NCI-H1694 (cell line): Measurements from ENCODE around the gene SSBP2.
"Not testable (repeated sequence)": the region's sequence is repeated elsewhere in the genome, so short reads cannot be mapped to it uniquely, and the experiment has no call there.

ENCODE experiments used
- DNase-seq: peaks from one replicate; lab custom pipeline; 2025; lab: John Stamatoyannopoulos, UW

SSBP2 gene

DNA sequence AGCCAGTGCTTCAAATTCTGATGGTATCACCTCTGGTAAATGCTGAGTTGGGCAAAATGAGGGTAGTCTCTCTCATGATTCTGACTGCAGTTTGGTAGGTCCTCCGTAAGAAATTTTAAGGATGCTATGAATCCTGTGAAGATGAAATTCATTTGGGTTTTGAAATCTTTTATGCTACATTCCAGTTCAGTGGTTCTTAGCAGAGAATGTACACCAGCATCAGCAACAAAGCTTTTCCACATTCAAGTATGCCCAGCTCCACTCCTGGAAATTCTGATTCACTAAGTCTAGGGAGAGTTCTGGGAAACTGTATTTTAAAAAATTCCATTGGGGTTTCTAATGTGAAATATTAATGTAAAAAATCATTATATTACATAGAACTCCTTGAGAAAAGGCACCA is 323.3 kb downstream of the SSBP2 start:
- no peak for DNase-seq

DNA sequence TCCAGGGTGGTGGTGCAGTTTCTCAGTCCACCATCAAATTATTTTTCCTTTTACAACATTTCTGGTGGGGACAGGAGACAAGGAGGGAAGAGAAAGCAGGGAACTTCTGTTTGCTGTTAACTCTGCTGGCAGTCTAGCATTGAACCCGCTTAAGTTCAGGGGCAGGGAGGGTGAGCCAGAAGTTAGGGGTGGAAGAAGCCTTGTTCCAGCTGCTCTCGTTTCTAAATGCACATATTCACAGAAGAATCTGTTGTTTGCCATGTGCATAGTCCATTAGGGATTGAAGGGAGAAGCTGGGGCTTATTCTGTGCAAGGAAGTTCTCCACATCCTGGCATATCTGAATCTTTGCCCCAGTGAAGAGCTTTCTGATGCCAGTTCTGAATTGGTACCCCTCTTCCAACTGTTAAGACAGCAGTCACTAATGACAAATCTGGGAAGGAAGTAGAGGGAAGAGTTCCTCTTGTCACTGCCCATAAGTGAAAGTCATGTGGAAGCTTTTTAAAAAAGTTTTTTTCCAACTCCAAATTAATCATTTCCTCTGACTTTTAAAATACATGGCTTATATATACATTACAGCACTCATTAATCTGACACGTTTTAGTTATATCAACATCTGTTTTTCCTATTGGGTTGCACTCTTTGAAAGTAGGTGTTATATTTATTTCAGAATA is 324.4 kb downstream of the SSBP2 start:
- DNase-seq: no peak

GRCh38 chr5:81425569-81425968 is 325.3 kb downstream of the SSBP2 start:
- peak; percentile 36 for DNase-seq

DNA sequence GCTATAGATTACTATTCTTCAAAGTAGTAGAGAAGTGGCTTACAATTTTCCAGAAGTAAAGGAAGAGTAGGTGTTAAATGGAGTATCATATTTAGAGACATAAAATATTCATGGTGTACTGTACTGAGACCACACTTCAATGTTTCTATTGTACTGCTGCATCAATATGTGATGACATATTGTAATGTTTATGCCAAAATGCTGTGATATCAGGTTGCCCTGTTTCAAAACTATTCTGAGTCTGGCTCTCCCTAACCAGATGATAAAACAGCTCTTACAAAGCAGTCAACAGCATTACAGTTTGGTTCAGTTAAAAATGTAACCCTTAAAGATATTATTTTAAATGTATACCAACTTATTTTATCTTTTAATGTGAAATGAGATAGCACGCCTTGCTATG is 326.2 kb downstream of the SSBP2 start:
- DNase-seq: no peak

DNA sequence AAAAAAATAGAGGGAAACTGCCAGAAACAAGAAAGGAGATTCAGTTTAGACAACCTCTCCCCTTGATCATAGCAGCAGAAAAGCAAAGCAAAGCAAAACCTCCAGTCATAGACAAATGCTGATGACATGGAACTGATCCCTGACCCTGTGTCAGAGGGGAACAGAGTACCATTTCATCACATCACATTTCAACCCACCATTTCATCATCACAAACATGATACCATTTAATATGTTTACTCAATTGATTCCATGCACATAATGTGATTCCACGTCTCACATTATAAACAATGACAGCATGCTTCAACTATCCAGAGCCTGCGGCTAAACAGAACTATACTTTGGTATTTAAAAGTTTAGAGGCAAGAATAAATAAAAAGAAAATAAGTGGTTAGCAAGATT is 328.2 kb downstream of the SSBP2 start:
- no peak for DNase-seq

- DNase-seq: no peak
Observed at GRCh38 chr5:81420039-81420667, 330.7 kb downstream of the SSBP2 start.

GRCh38 chr5:81418606-81419005 is 332.3 kb downstream of the SSBP2 start:
- DNase-seq: no peak

- DNase-seq: no peak
Observed at GRCh38 chr5:81417052-81417451, 333.8 kb downstream of the SSBP2 start.

DNA sequence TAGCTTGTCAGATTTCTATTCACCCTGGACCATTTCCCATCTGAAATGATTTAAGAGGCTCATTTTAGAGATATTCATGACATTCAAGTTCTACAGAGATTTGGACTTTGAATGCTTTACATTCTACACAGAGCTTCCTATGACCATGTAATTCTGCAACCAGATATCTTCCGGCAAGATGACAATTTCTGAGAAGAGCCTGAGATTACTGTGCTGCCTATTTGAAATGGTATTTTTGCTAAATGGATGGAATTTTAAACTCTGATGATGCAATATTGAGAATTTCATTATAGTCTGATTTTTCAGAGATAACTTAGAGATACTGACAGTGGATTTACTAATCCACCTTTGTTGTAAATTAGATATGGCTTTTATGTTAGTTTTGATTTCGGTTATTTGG is 341.0 kb downstream of the SSBP2 start:
- DNase-seq: no peak

DNA sequence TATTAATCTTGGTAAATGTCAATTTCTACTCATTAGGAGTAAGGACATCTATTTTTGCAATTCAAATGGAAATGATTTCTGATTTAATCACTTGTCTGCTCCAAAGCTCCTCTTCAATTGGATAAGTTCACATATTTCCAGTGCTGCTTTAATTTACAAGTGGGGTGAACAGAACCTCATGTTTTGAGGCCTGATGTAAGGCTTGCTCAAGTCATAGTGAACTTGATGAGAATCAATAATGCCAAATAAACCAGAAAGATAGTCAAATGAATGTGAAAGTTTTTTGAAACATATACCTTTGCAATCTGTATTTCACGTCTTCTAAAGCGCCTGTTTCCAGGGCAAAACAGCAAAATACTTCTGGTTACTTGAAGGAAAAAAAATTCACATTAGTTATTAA is 341.5 kb downstream of the SSBP2 start:
- DNase-seq: no peak

DNA sequence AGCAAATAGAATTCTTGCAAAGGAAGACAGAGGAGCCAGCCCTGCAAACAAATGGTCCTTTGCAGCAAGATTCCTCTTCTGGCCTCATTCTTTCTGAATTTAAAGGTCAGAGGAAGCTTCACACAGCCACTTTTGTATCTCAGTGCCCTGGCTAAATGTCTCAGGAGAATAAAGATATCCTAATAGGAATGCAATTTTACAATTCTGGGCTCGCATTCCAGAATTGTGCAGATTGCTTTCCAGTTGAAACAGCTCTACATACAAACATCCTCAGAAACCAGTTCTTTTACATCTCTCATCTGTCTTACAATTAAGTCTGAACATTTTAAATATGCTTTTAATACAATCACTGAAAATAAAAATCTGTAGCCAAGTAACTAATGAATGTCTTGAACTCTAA is 342.4 kb downstream of the SSBP2 start:
- DNase-seq: no peak

GRCh38 chr5:81407811-81408210 is 343.1 kb downstream of the SSBP2 start:
- not testable (repeated sequence) for DNase-seq

GRCh38 chr5:81405126-81405891 is 345.6 kb downstream of the SSBP2 start:
- no peak for DNase-seq

DNA sequence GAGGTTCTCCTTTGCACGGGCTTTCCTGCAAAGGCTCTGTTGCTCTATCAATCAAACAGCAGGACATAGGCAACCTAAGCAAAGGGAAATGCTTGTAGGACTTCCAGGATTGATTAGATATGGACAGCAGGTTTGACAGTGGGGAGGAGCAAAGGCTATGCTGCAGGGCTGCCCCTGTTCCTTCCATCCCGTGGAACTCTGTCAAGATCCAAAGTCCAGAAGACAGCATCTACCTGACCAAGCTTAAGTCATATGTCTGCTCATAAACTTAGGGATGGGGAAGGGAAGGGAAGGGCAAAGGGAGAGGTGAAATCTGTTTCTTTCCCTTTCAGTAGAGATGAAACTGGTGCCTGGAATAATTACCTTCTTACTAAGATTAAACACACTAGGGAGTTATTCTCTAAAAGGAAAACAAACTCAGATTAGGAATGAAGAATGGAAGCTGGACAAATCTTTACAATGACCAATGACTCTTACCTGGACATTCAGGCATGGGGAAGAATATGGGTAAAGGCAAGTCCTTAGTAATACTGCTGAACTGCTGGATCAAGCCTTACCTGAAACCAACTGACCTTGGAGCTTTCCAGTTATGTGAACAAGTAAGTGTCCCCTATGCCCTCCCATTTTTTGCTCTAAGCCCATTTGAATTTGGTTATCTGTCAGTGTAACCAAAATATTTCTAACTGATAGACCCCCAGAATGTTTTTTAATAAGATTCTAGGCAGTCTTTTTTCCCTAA is 348.5 kb downstream of the SSBP2 start:
- no peak for DNase-seq

- DNase-seq: no peak
Observed at GRCh38 chr5:81401266-81401665, 349.6 kb downstream of the SSBP2 start.

DNA sequence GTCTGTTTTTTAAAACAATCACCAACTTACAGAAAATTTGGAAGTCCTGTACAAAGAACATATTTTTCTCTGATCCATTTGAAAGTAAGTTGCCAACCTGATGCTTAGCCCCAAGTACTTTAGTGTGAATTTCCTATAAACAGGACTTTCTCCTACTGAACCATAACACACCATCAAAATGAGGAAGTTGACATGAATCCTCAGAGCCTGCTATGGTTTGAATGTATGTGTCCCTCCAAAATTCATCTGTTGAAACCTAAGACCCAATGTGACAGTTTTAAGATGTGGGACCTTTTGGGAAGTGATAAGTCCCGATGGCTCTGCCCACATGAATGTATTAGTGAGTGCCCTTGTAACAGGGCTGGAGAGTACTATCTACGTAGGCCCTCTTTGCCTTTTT is 350.5 kb downstream of the SSBP2 start:
- no peak for DNase-seq

- DNase-seq: no peak
Observed at GRCh38 chr5:81398741-81399140, 352.2 kb downstream of the SSBP2 start.

- DNase-seq: no peak
Observed at GRCh38 chr5:81397176-81397575, 353.7 kb downstream of the SSBP2 start.

GRCh38 chr5:81395262-81395661 is 355.6 kb downstream of the SSBP2 start:
- DNase-seq: no peak

DNA sequence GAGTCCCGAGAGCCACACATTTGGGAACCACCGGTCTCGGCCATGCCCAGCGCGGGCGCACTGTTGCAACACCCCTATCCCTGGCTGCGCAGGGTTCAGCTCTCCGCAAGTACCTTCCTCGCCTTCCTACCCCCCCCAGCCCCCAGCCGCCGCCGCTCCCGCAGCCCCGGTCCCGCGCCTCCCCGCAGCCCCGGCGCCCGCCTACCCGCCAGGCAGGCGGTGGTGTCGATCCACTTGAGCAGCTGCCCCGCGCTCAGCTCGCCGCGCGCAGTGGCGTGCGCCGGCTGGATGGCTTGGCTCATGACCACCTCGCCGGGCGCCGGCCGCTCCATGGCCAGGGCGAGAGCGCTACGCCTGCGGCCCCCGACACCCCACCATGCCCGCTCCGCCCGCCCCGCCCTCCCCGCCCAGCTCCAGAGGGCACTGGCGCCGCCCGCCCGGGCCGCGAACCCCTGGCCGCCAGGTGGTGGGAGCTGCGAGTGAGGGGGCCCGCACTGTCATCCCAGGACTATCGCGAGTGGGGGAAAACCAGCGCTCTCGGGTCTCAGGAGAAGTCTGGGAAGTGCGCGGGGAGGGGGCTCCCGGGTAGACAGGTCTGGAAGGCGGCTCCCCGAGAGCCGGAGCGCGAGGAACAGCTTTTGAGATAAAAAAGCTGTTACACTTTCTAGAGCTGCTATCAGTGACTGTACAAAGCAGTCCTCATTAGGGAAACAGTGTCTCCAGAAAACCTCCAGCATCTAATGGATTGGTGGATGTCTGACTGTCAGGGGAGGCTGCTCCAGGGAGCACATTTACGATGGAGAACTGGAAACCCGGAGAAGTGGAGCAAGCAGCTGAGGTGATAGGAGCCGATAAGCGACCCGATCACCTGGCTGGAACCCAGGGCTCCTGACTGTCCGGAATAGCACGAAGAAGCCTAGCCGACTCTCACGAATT is 356.8 kb downstream of the SSBP2 start, which contains the start of gene ACOT12:
TSS of gene ACOT12 (minus strand) at position 352 of the 936 bp plus-strand sequence. CDS start at position 332, 20 bp downstream.
- no peak for DNase-seq

DNA sequence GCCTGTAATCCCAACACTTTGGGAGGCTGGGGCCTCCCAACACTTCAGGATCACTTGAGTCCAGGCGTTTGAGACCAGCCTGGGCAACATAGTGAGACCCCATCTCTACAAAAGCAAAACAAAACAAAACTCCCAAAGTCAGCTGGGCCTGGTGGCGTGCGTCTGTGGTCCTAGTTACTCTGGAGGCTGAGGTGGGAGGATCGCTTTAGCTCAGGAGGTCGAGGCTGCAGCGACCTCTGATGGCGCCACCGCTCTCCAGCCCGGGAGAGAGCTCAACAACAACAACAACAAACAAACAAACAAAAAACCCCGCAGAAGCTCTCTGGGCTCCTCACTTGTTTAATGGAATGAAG is 357.5 kb downstream of the SSBP2 start:
- DNase-seq: no peak
